ENCODE results near the gene PRKCH.

PRKCH gene

DNA sequence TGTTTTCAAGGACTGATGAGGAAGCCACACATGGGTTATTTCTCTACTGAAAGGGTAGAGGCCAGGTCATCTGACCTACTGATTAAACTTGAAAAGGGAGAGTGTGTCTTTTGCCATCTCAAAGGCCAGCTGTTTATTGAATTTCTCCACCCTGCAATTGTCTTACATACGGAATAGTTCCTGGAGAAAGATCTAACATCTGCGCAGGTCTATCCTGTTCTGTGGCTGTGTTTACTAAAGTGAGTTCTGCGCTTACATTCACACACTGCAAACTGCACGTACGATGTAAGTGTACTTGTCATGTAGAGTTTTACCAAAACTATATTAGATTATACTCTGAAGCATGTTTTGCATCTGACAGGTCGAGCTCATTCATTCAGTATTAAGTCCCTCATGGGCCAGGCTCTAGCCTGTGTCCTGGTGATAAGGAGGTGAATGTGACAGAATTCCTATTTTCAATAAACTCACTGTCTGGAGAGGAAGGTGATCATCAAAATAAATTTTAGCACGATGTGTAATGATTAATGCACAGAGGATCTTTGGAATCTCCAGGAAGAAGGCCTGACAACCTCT, 96.6 kb downstream of the PRKCH start:
- Histone ChIP-seq H3K9me3 (ENCODE audit: control insufficient read depth, low read depth, low read length) (no peaks in the 10 kb centered on the region), H3K9ac (ENCODE audit: low read length) (no peak overlapping the region), H3K4me1 (ENCODE audit: control insufficient read depth, low read depth, low read length) (no peaks in the 10 kb centered on the region), H3K27me3 (ENCODE audit: control insufficient read depth, insufficient read depth, low read length) (no peaks in the 10 kb centered on the region), H3K27ac (ENCODE audit: low read length) (no peak overlapping the region), H3K36me3 (ENCODE audit: control insufficient read depth, low read depth, low read length) (no peaks in the 10 kb centered on the region), H3K4me3 (ENCODE audit: low read length) (no peak overlapping the region)

DNA sequence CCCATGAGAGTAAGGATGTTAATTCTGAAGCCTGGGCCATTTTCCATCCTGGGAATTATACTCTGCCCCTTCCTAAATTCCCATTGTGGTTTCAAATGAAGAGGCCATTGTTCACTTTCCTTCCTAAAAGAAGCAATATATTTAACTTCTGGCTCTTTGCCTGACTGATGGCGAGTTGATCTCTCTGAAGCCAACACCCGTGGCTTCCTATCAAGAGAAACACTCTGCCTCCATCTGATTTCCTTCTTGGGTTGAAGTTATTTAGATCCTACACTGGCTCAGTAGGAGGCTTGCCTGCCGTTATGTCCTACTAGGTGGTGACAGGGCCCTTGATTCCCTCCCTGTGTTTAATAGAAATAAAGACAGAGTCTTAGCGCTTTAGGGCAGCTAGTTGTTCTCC, 97.4 kb downstream of the PRKCH start:
- Histone ChIP-seq H3K27ac (ENCODE audit: low read length) (no peak overlapping the region), H3K36me3 (ENCODE audit: control insufficient read depth, low read depth, low read length) (no peaks in the 10 kb centered on the region), H3K4me3 (ENCODE audit: low read length) (no peak overlapping the region), H3K9ac (ENCODE audit: low read length) (no peak overlapping the region), H3K27me3 (ENCODE audit: control insufficient read depth, insufficient read depth, low read length) (no peaks in the 10 kb centered on the region), H3K4me1 (ENCODE audit: control insufficient read depth, low read depth, low read length) (no peaks in the 10 kb centered on the region), H3K9me3 (ENCODE audit: control insufficient read depth, low read depth, low read length) (no peaks in the 10 kb centered on the region)

DNA sequence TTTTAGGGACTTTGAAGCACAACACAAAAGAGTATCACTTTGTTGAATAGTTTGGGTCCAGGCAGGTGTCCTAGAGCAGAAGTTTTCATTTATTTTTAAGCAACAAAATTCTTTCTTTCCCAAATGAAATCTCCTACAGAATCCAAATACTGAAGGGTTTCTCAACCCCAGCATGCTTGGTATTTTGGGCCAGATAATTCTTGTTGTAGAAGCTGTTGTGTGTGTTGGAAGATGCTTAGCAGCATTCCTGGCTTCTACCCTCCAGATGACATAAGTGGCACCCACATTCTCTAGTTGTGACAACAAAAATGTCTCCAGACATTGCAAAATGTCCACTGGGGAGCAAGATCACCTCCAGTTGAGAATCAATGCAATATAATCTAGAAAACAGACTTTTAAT, 97.8 kb downstream of the PRKCH start:
- Histone ChIP-seq H3K27ac (ENCODE audit: low read length) (no peak overlapping the region), H3K4me1 (ENCODE audit: control insufficient read depth, low read depth, low read length) (no peaks in the 10 kb centered on the region), H3K36me3 (ENCODE audit: control insufficient read depth, low read depth, low read length) (no peaks in the 10 kb centered on the region), H3K27me3 (ENCODE audit: control insufficient read depth, insufficient read depth, low read length) (no peaks in the 10 kb centered on the region), H3K4me3 (ENCODE audit: low read length) (no peak overlapping the region), H3K9me3 (ENCODE audit: control insufficient read depth, low read depth, low read length) (no peaks in the 10 kb centered on the region), H3K9ac (ENCODE audit: low read length) (no peak overlapping the region)

- Histone ChIP-seq H3K9ac (ENCODE audit: low read length) (no peak overlapping the region), H3K9me3 (ENCODE audit: control insufficient read depth, low read depth, low read length) (no peaks in the 10 kb centered on the region), H3K4me3 (ENCODE audit: low read length) (no peak overlapping the region), H3K4me1 (ENCODE audit: control insufficient read depth, low read depth, low read length) (no peaks in the 10 kb centered on the region), H3K27me3 (ENCODE audit: control insufficient read depth, insufficient read depth, low read length) (no peaks in the 10 kb centered on the region), H3K27ac (ENCODE audit: low read length) (no peak overlapping the region), H3K36me3 (ENCODE audit: control insufficient read depth, low read depth, low read length) (no peaks in the 10 kb centered on the region)
Observed at GRCh38 chr14:61420326-61420725, 98.9 kb downstream of the PRKCH start.

DNA sequence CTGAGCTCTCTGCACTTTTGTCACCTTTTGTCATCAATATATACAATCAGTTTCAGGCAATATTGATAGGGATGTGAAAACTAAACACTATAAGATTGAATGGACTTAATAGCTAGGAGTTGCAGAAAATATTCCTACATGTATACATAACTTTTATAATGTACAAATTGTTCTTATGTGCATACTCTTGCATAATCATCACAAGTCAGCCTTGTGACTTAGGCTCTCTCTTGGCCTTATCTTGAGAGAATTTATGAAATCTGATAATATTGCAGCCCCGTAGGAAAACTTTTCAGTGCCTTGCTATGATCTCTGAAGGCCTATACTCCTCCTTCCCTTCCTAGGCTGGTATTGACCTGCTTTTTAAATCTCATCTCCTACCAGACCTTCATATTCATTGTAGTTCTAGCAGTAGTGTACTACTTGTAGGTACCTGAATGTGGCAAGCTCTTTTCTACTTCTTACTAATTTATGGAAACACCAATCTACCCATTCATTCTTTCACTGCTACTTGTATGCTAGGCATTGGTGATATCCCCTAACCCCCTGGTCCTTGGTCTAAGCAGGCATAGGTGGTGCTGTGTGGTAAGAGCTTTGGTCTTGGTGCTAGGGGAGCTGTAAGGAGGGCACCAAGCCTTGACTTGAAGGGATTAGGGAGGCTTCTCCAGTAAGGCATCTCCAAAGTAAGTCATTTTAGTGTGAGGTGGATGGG, 100.0 kb downstream of the PRKCH start:
- no peak overlapping the region for H3K9ac ChIP-seq (ENCODE audit: low read length)
- H3K4me3 ChIP-seq (ENCODE audit: low read length), result no peak overlapping the region
- no peaks in the 10 kb centered on the region for H3K4me1 ChIP-seq (ENCODE audit: control insufficient read depth, low read depth, low read length)
- H3K27ac ChIP-seq (ENCODE audit: low read length), result no peak overlapping the region
- H3K36me3 ChIP-seq (ENCODE audit: control insufficient read depth, low read depth, low read length), result no peaks in the 10 kb centered on the region
- no peaks in the 10 kb centered on the region for H3K27me3 ChIP-seq (ENCODE audit: control insufficient read depth, insufficient read depth, low read length)
- H3K9me3 ChIP-seq (ENCODE audit: control insufficient read depth, low read depth, low read length), result no peaks in the 10 kb centered on the region

DNA sequence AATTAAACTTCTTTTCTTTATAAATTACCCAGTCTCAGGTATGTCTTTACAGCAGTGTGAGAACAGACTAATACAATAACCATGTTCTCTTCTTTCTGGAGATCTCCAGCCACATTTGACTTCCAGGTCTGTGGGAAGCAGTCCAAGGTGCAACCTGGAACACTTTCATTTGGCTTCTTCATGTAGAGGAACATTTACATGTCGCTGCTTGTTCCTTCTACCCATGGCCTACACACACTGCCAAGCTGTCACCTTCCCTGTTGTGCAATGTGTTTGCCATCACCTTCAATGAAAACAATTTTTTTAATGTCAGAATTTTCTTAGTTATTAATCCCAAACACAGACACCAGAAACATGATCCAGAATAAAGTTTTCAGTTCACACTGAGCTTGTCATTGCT, 104.7 kb downstream of the PRKCH start:
- Histone ChIP-seq H3K4me1 (ENCODE audit: control insufficient read depth, low read depth, low read length) (peaks cover 11% of the 10 kb centered on the region), H3K27me3 (ENCODE audit: control insufficient read depth, insufficient read depth, low read length) (no peaks in the 10 kb centered on the region), H3K4me3 (ENCODE audit: low read length) (no peak overlapping the region), H3K27ac (ENCODE audit: low read length) (no peak overlapping the region), H3K9me3 (ENCODE audit: control insufficient read depth, low read depth, low read length) (no peaks in the 10 kb centered on the region), H3K9ac (ENCODE audit: low read length) (no peak overlapping the region), H3K36me3 (ENCODE audit: control insufficient read depth, low read depth, low read length) (no peaks in the 10 kb centered on the region)

GRCh38 chr14:61428261-61428660, 106.9 kb downstream of the PRKCH start:
- Histone ChIP-seq H3K27me3 (ENCODE audit: control insufficient read depth, insufficient read depth, low read length) (no peaks in the 10 kb centered on the region), H3K4me3 (ENCODE audit: low read length) (no peak overlapping the region), H3K9me3 (ENCODE audit: control insufficient read depth, low read depth, low read length) (no peaks in the 10 kb centered on the region), H3K27ac (ENCODE audit: low read length) (no peak overlapping the region), H3K9ac (ENCODE audit: low read length) (no peak overlapping the region), H3K4me1 (ENCODE audit: control insufficient read depth, low read depth, low read length) (peaks cover 11% of the 10 kb centered on the region), H3K36me3 (ENCODE audit: control insufficient read depth, low read depth, low read length) (no peaks in the 10 kb centered on the region)

- Histone ChIP-seq H3K4me3 (ENCODE audit: low read length) (no peak overlapping the region), H3K4me1 (ENCODE audit: control insufficient read depth, low read depth, low read length) (peaks cover 11% of the 10 kb centered on the region), H3K9ac (ENCODE audit: low read length) (no peak overlapping the region), H3K27me3 (ENCODE audit: control insufficient read depth, insufficient read depth, low read length) (no peaks in the 10 kb centered on the region), H3K9me3 (ENCODE audit: control insufficient read depth, low read depth, low read length) (no peaks in the 10 kb centered on the region), H3K36me3 (ENCODE audit: control insufficient read depth, low read depth, low read length) (no peaks in the 10 kb centered on the region), H3K27ac (ENCODE audit: low read length) (no peak overlapping the region)
Observed at GRCh38 chr14:61429316-61429715, 107.9 kb downstream of the PRKCH start.

- Histone ChIP-seq H3K27ac (ENCODE audit: low read length) (no peak overlapping the region), H3K4me1 (ENCODE audit: control insufficient read depth, low read depth, low read length) (peaks cover 11% of the 10 kb centered on the region)
Observed at GRCh38 chr14:61430066-61430757, 108.8 kb downstream of the PRKCH start.

GRCh38 chr14:61433169-61433568, 111.8 kb downstream of the PRKCH start:
- Histone ChIP-seq H3K9me3 (ENCODE audit: control insufficient read depth, low read depth, low read length) (no peaks in the 10 kb centered on the region), H3K9ac (ENCODE audit: low read length) (no peak overlapping the region), H3K36me3 (ENCODE audit: control insufficient read depth, low read depth, low read length) (no peaks in the 10 kb centered on the region), H3K27me3 (ENCODE audit: control insufficient read depth, insufficient read depth, low read length) (no peaks in the 10 kb centered on the region), H3K4me3 (ENCODE audit: low read length) (no peak overlapping the region), H3K4me1 (ENCODE audit: control insufficient read depth, low read depth, low read length) (peaks cover 11% of the 10 kb centered on the region), H3K27ac (ENCODE audit: low read length) (no peak overlapping the region)

More at GRCh38 chr14:61430066-61430757, 108.8 kb downstream of the PRKCH start:
- no peaks in the 10 kb centered on the region for H3K27me3 ChIP-seq (ENCODE audit: control insufficient read depth, insufficient read depth, low read length)
- H3K4me3 ChIP-seq (ENCODE audit: low read length), result no peak overlapping the region
- H3K9ac ChIP-seq (ENCODE audit: low read length), result no peak overlapping the region
- no peaks in the 10 kb centered on the region for H3K36me3 ChIP-seq (ENCODE audit: control insufficient read depth, low read depth, low read length)
- H3K9me3 ChIP-seq (ENCODE audit: control insufficient read depth, low read depth, low read length), result no peaks in the 10 kb centered on the region

GRCh38 chr14:61433828-61434227, 112.4 kb downstream of the PRKCH start:
- H3K9me3 ChIP-seq (ENCODE audit: control insufficient read depth, low read depth, low read length), result no peaks in the 10 kb centered on the region
- H3K4me1 ChIP-seq (ENCODE audit: control insufficient read depth, low read depth, low read length), result peaks cover 14% of the 10 kb centered on the region
- no peak overlapping the region for H3K4me3 ChIP-seq (ENCODE audit: low read length)
- no peak overlapping the region for H3K9ac ChIP-seq (ENCODE audit: low read length)
- no peaks in the 10 kb centered on the region for H3K36me3 ChIP-seq (ENCODE audit: control insufficient read depth, low read depth, low read length)
- H3K27ac ChIP-seq (ENCODE audit: low read length), result no peak overlapping the region
- H3K27me3 ChIP-seq (ENCODE audit: control insufficient read depth, insufficient read depth, low read length), result no peaks in the 10 kb centered on the region

DNA sequence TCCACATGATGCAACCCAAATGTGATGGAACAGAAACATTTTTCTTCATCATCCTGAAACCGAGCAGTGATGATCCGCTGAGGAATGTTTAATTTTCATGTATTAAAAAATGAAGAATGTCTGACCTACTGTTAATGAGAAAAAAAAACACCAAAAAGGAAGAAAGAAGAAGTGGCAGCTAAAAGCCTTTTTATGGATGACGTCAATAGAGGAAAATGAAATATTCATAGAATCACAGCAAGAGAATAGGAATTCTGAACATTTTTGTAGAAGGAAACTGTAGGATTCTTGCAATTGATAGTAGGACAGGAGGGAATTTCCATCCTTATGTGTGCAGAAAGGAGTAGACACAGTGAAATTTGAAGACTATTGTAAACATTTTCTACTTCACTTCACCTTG, 112.9 kb downstream of the PRKCH start:
- H3K36me3 ChIP-seq (ENCODE audit: control insufficient read depth, low read depth, low read length), result no peaks in the 10 kb centered on the region
- no peak overlapping the region for H3K27ac ChIP-seq (ENCODE audit: low read length)
- H3K4me3 ChIP-seq (ENCODE audit: low read length), result no peak overlapping the region
- H3K9ac ChIP-seq (ENCODE audit: low read length), result no peak overlapping the region
- H3K9me3 ChIP-seq (ENCODE audit: control insufficient read depth, low read depth, low read length), result no peaks in the 10 kb centered on the region
- peaks cover 15% of the 10 kb centered on the region for H3K4me1 ChIP-seq (ENCODE audit: control insufficient read depth, low read depth, low read length)
- H3K27me3 ChIP-seq (ENCODE audit: control insufficient read depth, insufficient read depth, low read length), result no peaks in the 10 kb centered on the region

All from iPS-18a (cell line).